Prostate gland (tissue), 2 donors: ENCODE measurements around the gene CARD14. TPM values are rescaled to one million over a fixed set of nuclear protein-coding genes. Genes with fewer than 3 reads are reported as not detected.

ENCODE experiments used
- DNase-seq: peaks from one replicate; pipeline ENCODE4 v3.0.0-alpha.2; 2019; ENCODE audit warnings: low spot score
- H3K27ac ChIP-seq, 2 donors: fragments of 200-600 bp; sonication (generic); 2 replicates each; pipeline ENCODE4 v1.5.1; 2017 to 2019
- H3K27me3 ChIP-seq: fragments of 200-600 bp; sonication (generic); replicated peaks from 2 replicates; pipeline ENCODE4 v1.5.1; 2019; ENCODE audit not compliant: insufficient read depth
- H3K36me3 ChIP-seq, 2 donors: fragments of 200-600 bp; sonication (generic); 1 replicate in 1 of 2; 2 replicates in 1 of 2; pipeline versions ENCODE4 v1.5.1 to v1.8.1; 2017 to 2019
- H3K4me1 ChIP-seq: fragments of 200-600 bp; sonication (generic); replicated peaks from 2 replicates; pipeline ENCODE4 v1.5.1; 2019
- H3K4me3 ChIP-seq, 2 donors: fragments of 200-600 bp; sonication (generic); 2 replicates each; pipeline ENCODE4 v1.5.1; 2017 to 2019
- H3K9me3 ChIP-seq: fragments of 200-600 bp; sonication (generic); 2 replicates; pipeline ENCODE4 v1.5.1; 2017
- CTCF ChIP-seq, 4 experiments: fragments of 200-600 bp in 2 of 4; fragments of 450-650 bp in 2 of 4; sonication (generic) in 2 of 4; IDR thresholded peaks; 1 replicate in 3 of 4; 2 replicates in 1 of 4; pipeline ENCODE4 v1.5.1; 2016 to 2019; ENCODE audit warnings: antibody characterized with exemption in 4 of 4, mild to moderate bottlenecking in 2 of 4, moderate library complexity in 2 of 4
- POLR2A ChIP-seq: fragments of 450-650 bp; IDR thresholded peaks from one replicate; pipeline ENCODE4 v1.6.1; 2016; ENCODE audit warnings: antibody characterized with exemption, mild to moderate bottlenecking
- POLR2AphosphoS5 ChIP-seq: sonication (generic); formaldehyde crosslinking; IDR thresholded peaks from one replicate; pipeline ENCODE4 v1.6.1; 2017; ENCODE audit warnings: antibody characterized with exemption
- WGBS: methylation state at CpG from one replicate; pipeline ENCODE4 v1.1.5; 2018; 5-methylcytosine and 5-hydroxymethylcytosine counted together
- intact Hi-C: fragments of 100-400 bp; cut with DNase I; formaldehyde crosslinking; loops from one replicate; pipeline ENCODE4 v1.14.2; 2022
- total RNA-seq, 2 donors: library from RNA; depleted of rRNA; stranded (reverse); fragments of >200 nt; gene quantifications; one replicate each; pipeline ENCODE4 v1.1.0, GENCODE V29; 2016

Gene CARD14
- total RNA-seq, 2 donors from 2014 or later: 10.2 to 27.3 TPM

GRCh38 chr17:80218391-80218790, 48.6 kb downstream of the CARD14 start:
- no peaks in the 10 kb centered on the region for H3K9me3 ChIP-seq
- WGBS: 78% methylated on average over 7 of the region's 7 CpGs
- TF ChIP-seq CTCF (IDR thresholded peaks at IDR 0.05) (no peak), POLR2AphosphoS5 (no peak), POLR2A (no peak)
- DNase-seq: no peak
- no peaks in the 10 kb centered on the region for H3K27me3 ChIP-seq
- peaks cover 4% of the 10 kb centered on the region for H3K4me1 ChIP-seq
- H3K27ac ChIP-seq: no peak overlapping the region
- no peaks in the 10 kb centered on the region for H3K36me3 ChIP-seq
- intact Hi-C loops: no loop called here
- no peak overlapping the region for H3K4me3 ChIP-seq

- DNase-seq: peak; percentile 54
- peak; percentile 61 for TF ChIP-seq POLR2AphosphoS5
- TF ChIP-seq CTCF (IDR thresholded peaks at IDR 0.05): no peak
- WGBS: 33% methylated on average over 15 of the region's 15 CpGs
- intact Hi-C loops: no loop called here
- Histone ChIP-seq H3K27ac (peak overlapping the region; percentile 82 to 91), H3K4me3 (peak overlapping the region; percentile 96 to 97), H3K4me1 (peaks cover 4% of the 10 kb centered on the region), H3K36me3 (no peaks in the 10 kb centered on the region), H3K9me3 (no peaks in the 10 kb centered on the region), H3K27me3 (no peaks in the 10 kb centered on the region)
Measured at GRCh38 chr17:80219013-80219762, 49.4 kb downstream of the CARD14 start.

GRCh38 chr17:80219763-80220053, 49.9 kb downstream of the CARD14 start:
- intact Hi-C loops: loop anchor here (10.0 kb wide), 1 partner anchor 215 kb away; no protein-coding TSS in a partner anchor
- no peaks in the 10 kb centered on the region for H3K27me3 ChIP-seq
- DNase-seq: no peak
- H3K4me3 ChIP-seq: peak overlapping the region; percentile 96 to 97
- no peaks in the 10 kb centered on the region for H3K36me3 ChIP-seq
- TF ChIP-seq CTCF (IDR thresholded peaks at IDR 0.05) (no peak), POLR2AphosphoS5 (no peak)
- H3K27ac ChIP-seq: peak overlapping the region; percentile 82 to 91
- 6% methylated on average over 5 of the region's 5 CpGs for WGBS
- H3K9me3 ChIP-seq: no peaks in the 10 kb centered on the region
- peaks cover 4% of the 10 kb centered on the region for H3K4me1 ChIP-seq

DNA sequence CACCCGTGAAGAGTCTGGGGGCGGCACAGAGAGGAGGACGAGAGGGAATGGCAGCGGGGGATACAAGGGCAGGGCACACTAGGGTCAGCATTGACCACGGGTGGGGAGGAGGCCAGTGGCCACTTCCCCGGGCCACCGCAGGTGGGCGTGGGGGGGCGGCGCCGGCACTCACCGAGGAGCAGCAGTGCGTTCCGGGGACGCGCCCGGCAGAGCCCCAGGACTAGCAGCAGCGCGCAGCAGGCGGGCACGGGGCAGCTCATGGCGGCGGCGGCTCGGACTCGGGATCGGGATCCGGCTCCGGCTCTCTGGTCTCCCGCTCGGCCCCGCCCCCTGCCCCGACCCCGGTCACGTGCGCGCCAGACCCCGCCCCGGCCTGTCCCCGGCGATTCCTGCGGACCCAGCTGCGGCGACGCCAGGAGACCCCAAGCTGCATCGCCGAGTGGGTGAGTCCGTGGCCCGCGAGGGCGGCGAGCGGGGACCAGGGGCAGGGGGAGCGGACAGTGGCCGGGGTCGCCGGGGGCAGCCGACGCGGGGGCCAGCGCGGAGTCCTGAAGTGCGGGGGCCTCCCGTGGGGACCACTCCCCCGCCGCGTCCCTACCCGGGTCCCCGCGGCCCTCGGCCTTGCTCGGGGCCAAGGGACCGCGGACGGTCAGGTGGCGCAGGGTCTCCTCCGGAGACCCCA, 50.4 kb downstream of the CARD14 start, which contains the start of the genes SGSH and SLC26A11:
Gene SGSH (minus strand): TSS at position 280 of the 682 bp plus-strand sequence. CDS start 20 bp downstream, at position 260.
Gene SLC26A11 (plus strand): TSS at position 374 of the 682 bp plus-strand sequence. CDS start 1,134 bp downstream, outside the sequence.
- 0% methylated on average over 17 of the region's 77 CpGs for WGBS
- TF ChIP-seq POLR2A: peak; percentile 68
- TF ChIP-seq CTCF (IDR thresholded peaks at IDR 0.05): peak in 1 of 4 experiments; percentile 19
- TF ChIP-seq POLR2AphosphoS5: no peak
- Histone ChIP-seq H3K9me3 (no peaks in the 10 kb centered on the region), H3K4me1 (peaks cover 4% of the 10 kb centered on the region), H3K27me3 (no peaks in the 10 kb centered on the region), H3K27ac (peak within 1 kb of the TSS; percentile 82 to 91), H3K4me3 (peak within 1 kb of the TSS; percentile 96 to 97), H3K36me3 (no peaks in the 10 kb centered on the region)
- peak; percentile 79 for DNase-seq
- intact Hi-C loops: loop anchor here (10.0 kb wide), 1 partner anchor 215 kb away; no protein-coding TSS in a partner anchor
